ENCODE data around the gene CACNA1I. TPM values are rescaled to one million over a fixed set of nuclear protein-coding genes. Genes with fewer than 3 reads are reported as not detected.

CACNA1I gene
- total and polyA plus RNA-seq, 7 donors: 0.01 to 0.14 (median 0.04) TPM; not detected in 2

GRCh38 chr22:39600491-39601179 is 30.1 kb downstream of the CACNA1I start:
- Histone ChIP-seq H3K27me3 (ENCODE audit: insufficient read depth in 3 of 3, low read length in 2 of 3) (peaks cover 0 to 52% (median 19%) of the 10 kb centered on the region in 3 donors), H3K4me1 (no peaks in the 10 kb centered on the region), H3K9me3 (no peaks in the 10 kb centered on the region), H3K36me3 (ENCODE audit: insufficient read depth in 1 of 2, low read depth in 1 of 2) (no peaks in the 10 kb centered on the region), H3K27ac (no peak overlapping the region), H3K4me3 (no peak overlapping the region)
- intact Hi-C loops (cut with DNase I): no loop called here
- no peak for ATAC-seq
- no peak for TF ChIP-seq CTCF (IDR thresholded peaks at IDR 0.05)
- no peak for DNase-seq
- WGBS, 3 donors: 64 to 71% (median 68%) methylated on average over 18 of the region's 18 CpGs

GRCh38 chr22:39601180-39601535 is 30.6 kb downstream of the CACNA1I start:
- 45 to 48% (median 48%) methylated on average over 9 of the region's 9 CpGs for WGBS, 3 donors
- no peaks in the 10 kb centered on the region for H3K36me3 ChIP-seq (ENCODE audit: insufficient read depth in 1 of 2, low read depth in 1 of 2)
- H3K27me3 ChIP-seq (ENCODE audit: insufficient read depth in 3 of 3, low read length in 2 of 3): peaks cover 0 to 52% (median 19%) of the 10 kb centered on the region in 3 donors
- H3K9me3 ChIP-seq: no peaks in the 10 kb centered on the region
- no peak overlapping the region for H3K27ac ChIP-seq
- ATAC-seq (no peak), DNase-seq (no peak)
- TF ChIP-seq CTCF (IDR thresholded peaks at IDR 0.05): no peak
- no peaks in the 10 kb centered on the region for H3K4me1 ChIP-seq
- intact Hi-C loops (cut with DNase I): no loop called here
- no peak overlapping the region for H3K4me3 ChIP-seq

- no peaks in the 10 kb centered on the region for H3K4me1 ChIP-seq
- DNase-seq (no peak), ATAC-seq (no peak)
- intact Hi-C loops (cut with DNase I): no loop called here
- WGBS, 3 donors: 75 to 81% (median 79%) methylated on average over 3 of the region's 3 CpGs
- no peak for TF ChIP-seq CTCF (IDR thresholded peaks at IDR 0.05)
- peaks cover 0 to 49% (median 12%) of the 10 kb centered on the region in 3 donors for H3K27me3 ChIP-seq (ENCODE audit: insufficient read depth in 3 of 3, low read length in 2 of 3)
- H3K27ac ChIP-seq: no peak overlapping the region
- H3K4me3 ChIP-seq: no peak overlapping the region
- H3K9me3 ChIP-seq: no peaks in the 10 kb centered on the region
- H3K36me3 ChIP-seq (ENCODE audit: insufficient read depth in 1 of 2, low read depth in 1 of 2): no peaks in the 10 kb centered on the region
Measured at GRCh38 chr22:39603345-39603744, 32.8 kb downstream of the CACNA1I start.

GRCh38 chr22:39610246-39610645 is 39.7 kb downstream of the CACNA1I start:
- Histone ChIP-seq H3K4me1 (no peaks in the 10 kb centered on the region), H3K27ac (no peak overlapping the region), H3K27me3 (ENCODE audit: insufficient read depth in 3 of 3, low read length in 2 of 3) (peaks cover 0 to 45% (median 15%) of the 10 kb centered on the region in 3 donors), H3K4me3 (no peak overlapping the region), H3K9me3 (no peaks in the 10 kb centered on the region), H3K36me3 (ENCODE audit: insufficient read depth in 1 of 2, low read depth in 1 of 2) (no peaks in the 10 kb centered on the region)
- intact Hi-C loops (cut with DNase I): no loop called here
- TF ChIP-seq CTCF (IDR thresholded peaks at IDR 0.05): no peak
- WGBS, 3 donors: 57 to 65% (median 65%) methylated on average over 8 of the region's 8 CpGs
- DNase-seq (no peak), ATAC-seq (no peak)

- peaks cover 0 to 45% (median 13%) of the 10 kb centered on the region in 3 donors for H3K27me3 ChIP-seq (ENCODE audit: insufficient read depth in 3 of 3, low read length in 2 of 3)
- H3K36me3 ChIP-seq (ENCODE audit: insufficient read depth in 1 of 2, low read depth in 1 of 2): no peaks in the 10 kb centered on the region
- intact Hi-C loops (cut with DNase I): no loop called here
- no peak overlapping the region for H3K4me3 ChIP-seq
- no peak for TF ChIP-seq CTCF (IDR thresholded peaks at IDR 0.05)
- WGBS, 3 donors: 63 to 74% (median 69%) methylated on average over 7 of the region's 7 CpGs
- ATAC-seq (no peak), DNase-seq (no peak)
- no peak overlapping the region for H3K27ac ChIP-seq
- H3K9me3 ChIP-seq: no peaks in the 10 kb centered on the region
- no peaks in the 10 kb centered on the region for H3K4me1 ChIP-seq
Measured at GRCh38 chr22:39610766-39611165, 40.2 kb downstream of the CACNA1I start.

Measured in psoas muscle (tissue), 8 donors.